ENCODE data around the gene C2CD5.

Gene C2CD5

DNA sequence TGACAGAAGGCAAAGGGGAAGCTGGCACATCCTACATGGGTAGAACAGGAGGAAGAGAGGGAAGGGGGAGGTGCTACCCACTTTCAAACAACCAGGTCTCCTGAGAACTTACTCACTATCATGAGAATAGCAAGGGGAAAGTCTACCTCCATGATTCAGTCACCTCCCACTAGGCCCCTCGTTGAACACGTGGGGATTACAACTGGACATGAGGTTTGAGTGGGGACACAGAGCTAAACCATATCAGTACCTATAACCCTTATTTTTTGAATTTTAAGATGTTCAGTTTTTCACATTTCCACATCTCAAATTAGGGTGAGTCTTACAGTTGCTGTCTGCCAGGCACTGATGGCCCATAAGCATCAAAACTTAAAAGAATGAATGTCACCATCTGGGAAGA, 129.6 kb downstream of the C2CD5 start:
- no peak for DNase-seq (ENCODE audit: low spot score)

DNA sequence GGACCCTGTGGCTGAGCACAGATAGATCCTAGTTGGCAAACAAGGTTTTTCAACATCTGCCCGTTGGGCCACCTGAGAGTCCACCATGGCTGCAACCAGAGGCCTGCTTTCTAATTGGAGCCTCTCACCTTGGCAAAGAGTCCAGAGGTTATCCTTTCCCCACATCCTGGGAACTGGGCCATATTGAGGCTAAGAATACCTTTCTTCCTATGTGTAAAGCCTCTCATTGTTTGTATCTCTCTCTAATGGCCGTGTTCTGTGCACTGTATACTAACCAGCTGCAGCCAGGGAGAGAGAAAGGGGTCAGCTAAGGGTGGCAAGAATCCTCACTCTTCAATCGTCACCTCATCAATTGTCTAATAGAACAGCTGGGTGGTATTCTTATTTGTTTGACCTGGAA, 130.8 kb downstream of the C2CD5 start:
- no peak for DNase-seq (ENCODE audit: low spot score)

DNA sequence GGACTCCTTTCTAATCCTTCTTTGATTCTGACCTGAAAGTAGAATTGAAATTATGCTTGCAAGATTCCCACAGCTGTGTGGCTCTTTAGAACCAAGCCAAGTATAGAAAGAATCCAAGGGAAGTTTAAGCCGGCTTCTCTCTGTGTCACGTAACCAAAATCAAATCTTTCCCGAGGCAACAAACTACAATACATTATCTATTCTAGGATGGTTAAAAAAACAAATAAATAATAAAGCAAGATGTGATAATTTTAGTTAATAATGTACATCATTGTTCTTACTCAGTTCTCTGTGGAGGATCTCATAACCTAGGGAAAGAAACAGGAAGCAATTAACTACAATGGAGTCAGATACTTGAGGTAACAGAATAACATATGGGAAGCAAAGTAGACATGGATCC, 131.8 kb downstream of the C2CD5 start:
- DNase-seq (ENCODE audit: low spot score), result no peak

DNA sequence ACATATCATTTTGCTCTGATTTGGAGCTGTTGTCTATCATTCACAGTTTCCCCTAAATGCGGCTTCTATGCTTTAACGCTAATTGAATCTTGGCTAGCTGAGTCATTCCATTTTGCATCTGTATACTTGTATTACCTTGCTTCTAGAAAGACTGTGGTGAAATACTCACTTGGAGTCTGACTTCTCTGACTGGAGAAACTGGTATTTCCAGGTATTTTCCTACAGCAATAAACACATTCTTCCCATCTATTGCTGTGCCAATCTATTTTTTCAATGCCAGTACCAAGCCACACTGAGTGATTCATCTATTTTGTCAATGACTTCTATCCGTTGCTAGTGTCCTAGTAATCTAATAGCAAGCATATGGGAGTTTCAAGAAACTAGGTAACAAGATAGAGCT, 133.9 kb downstream of the C2CD5 start:
- DNase-seq (ENCODE audit: low spot score), result no peak

DNA sequence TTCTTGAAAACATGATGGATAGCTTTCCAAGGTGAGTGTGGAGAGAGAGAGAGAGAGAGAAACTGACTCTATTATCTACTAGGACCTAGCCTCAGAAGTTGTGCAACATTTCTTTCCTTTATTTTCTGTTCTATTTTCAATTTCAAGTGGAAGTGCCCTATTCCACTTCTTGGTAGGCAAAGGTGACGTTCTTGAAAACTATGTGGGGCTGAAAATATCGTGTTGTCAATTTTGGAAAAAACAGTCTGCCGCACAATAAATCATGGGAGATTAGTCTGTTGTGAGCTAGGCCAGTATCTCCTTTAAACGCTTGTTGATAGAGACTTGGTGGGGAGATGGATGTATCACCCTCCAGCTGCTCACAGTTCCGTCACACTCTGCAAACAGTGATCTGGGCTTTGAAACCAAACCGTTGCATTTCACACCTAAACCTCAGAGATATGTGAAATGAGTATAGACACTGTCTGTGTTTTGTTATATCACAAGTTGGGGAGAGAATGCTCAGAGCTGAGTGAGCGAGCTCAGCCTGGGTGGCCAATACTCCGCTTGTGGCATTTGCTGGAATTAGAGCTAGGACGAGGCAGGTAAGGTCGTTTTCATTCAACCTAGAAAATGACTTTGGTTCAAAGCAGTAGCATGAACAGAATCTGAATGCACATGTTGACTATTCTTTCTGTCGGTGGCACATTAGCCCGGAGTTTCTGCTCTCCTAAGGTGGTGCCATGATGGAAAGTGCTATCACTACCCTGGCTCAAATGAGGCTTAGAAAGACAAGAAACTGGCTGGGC, 134.8 kb downstream of the C2CD5 start:
- no peak for DNase-seq (ENCODE audit: low spot score)

DNA sequence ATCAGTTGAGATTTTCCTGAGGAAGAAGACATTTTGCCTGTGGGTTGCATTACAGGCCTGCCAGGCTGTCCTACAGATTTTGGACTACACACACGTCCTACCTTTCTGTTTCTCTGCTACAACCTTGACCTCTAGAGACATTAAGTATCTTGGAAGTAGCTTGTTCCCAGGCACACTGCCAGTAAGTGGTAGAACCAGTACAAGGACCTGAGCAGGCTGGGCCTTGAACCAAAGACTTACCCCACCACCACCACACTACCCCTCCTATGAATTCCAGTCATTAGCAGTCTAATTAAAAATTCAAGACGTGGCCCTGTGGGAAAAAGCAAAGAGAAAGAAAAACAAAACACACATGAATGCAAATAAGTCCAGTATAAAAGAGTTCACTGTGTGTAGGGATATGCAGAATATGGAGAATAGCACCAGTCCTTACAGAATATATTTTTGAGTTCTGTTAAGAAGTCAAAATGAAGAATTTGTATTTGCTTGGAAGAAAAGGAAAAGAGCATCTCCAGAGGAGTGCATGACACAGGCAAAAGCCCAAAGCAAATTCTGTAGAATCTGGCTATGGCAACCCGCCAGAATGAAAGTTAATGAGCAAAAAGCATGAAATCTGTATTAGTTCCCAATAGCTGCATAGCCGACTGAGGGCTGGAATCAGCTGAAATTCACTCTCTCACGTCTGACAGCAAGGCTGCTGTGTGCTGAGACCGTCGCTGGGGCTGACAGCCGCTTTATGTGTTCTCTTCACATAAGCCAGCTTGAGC, 135.5 kb downstream of the C2CD5 start:
- peak; percentile 18 for DNase-seq (ENCODE audit: low spot score)

DNA sequence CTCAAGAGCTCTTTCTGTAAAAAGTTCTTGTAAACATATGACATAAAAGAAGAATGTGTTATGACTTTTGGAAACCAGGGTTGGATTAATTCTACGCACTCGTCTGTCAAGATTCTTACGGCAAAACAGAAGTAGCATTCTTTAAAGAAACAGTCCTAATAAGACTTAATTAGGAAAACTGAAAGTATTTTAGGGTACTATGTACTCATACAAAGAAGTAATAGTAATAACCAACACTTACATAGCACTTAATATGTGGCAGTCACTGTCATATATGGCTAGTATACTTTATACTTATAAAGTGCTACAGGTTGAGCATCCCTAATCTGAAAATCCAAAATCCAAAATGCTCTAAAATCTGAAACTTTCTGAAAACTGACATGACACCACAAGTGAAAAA, 136.9 kb downstream of the C2CD5 start:
- no peak for DNase-seq (ENCODE audit: low spot score)

DNA sequence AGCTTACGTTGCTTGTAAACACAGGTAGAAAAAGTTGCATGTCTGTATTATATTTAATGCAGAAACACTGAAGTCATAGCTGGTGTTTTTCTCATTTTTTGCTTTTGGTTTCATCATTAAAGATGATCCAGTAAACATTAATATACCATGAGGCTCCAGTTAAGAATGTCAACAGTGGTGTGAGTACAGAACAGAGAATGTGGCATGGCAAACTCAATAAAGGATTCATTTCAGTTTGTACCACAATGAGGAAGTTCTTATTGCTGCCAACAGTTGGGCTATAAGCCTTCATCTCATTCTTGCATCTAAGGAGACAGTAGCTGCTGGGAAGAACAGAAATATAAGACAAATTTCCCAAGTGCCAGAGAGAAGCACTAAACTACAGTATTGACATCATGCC, 137.7 kb downstream of the C2CD5 start:
- DNase-seq (ENCODE audit: low spot score), result no peak

DNA sequence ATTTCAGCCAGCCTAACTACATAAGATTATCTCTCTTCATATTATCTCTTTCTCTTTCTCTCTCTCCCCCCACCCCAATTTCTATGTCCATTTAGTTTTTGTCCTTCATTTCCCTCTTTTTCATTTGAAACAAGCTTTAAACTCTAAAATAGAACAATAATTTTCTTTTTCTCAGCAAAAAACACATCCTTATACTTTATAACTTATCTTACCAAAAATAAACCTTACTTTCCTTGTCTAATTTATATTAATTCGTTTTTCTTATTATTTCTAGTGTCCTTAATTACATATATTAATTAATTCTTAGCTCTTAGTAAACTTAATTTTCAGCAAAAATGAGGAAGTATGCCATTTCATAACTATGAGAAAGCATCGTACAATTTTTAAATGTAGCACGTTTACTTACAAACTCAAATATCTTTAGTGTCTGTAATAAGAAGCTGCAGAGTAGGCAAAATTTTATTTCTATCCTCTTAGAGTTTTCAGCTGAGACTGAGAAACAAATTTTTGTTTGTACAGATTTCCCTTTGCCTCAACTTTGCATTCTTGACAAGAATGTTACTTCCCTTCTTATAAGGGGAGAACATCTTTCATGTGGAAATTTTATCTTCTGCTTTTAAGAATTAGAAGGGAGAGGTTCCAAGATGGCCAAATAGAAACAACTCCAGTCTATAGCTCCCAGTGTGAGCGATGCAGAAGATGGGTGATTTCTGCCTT, 144.7 kb downstream of the C2CD5 start:
- DNase-seq (ENCODE audit: low spot score), result no peak

All from AG20443 (cell line).